ENCODE results near the gene MBNL2.

GRCh38 chr13:97411984-97412383, 189.9 kb downstream of the MBNL2 start:
- TF ChIP-seq POLR2A (IDR thresholded peaks at IDR 0.05; ENCODE audit: low read depth, low read length) (no peak), CHD2 (IDR thresholded peaks at IDR 0.05; ENCODE audit: borderline replicate concordance, low read depth, low read length) (no peak), ATF2 (IDR thresholded peaks at IDR 0.05; ENCODE audit: low read length) (no peak), ZNF274 (IDR thresholded peaks at IDR 0.05; ENCODE audit: insufficient read depth, insufficient read length) (no peak), ZBTB40 (IDR thresholded peaks at IDR 0.05; ENCODE audit: borderline replicate concordance) (no peak), CTCF (IDR thresholded peaks at IDR 0.05 in 2 of 3, conservative IDR thresholded peaks at IDR 0.05 in 1 of 3; ENCODE audit: control insufficient read depth in 2 of 3, extremely low read depth in 1 of 3, insufficient read depth in 1 of 3, low read depth in 3 of 3, low read length in 3 of 3) (no peak), SREBF1 (IDR thresholded peaks at IDR 0.05; ENCODE audit: low read length) (no peak), STAT1 (conservative IDR thresholded peaks at IDR 0.05) (no peak), EP300 (IDR thresholded peaks at IDR 0.05; ENCODE audit: borderline replicate concordance in 1 of 2, control insufficient read depth in 1 of 2, low read depth in 2 of 2, low read length in 2 of 2) (no peak), MAX (IDR thresholded peaks at IDR 0.05; ENCODE audit: low read depth, low read length) (no peak), KDM1A (IDR thresholded peaks at IDR 0.05; ENCODE audit: borderline replicate concordance) (no peak), USF2 (IDR thresholded peaks at IDR 0.05; ENCODE audit: borderline replicate concordance, low read depth, low read length) (no peak), SREBF2 (IDR thresholded peaks at IDR 0.05; ENCODE audit: low read length) (no peak)

Data from GM12878 (cell line).